ENCODE results near the gene GBP1.

GBP1 gene

GRCh38 chr1:89095737-89096136 lies 30.7 kb upstream of the GBP1 start:
- peaks cover 2 to 4% of the 10 kb centered on the region in 2 donors for H3K9me3 ChIP-seq (replicated peaks in 1 of 2; ENCODE audit: control insufficient read depth in 2 of 2, insufficient read depth in 1 of 2, low read depth in 1 of 2, low read length in 2 of 2)
- H2BK12ac ChIP-seq (ENCODE audit: low read length): no peak overlapping the region
- no peak overlapping the region for H3K14ac ChIP-seq (ENCODE audit: low read length)
- no peak overlapping the region for H3K18ac ChIP-seq (ENCODE audit: low read length)
- DNase-seq (ENCODE audit: low spot score): no peak
- H3K27me3 ChIP-seq (ENCODE audit: control insufficient read depth in 3 of 3, insufficient read depth in 3 of 3, low read depth in 1 of 3, low read length in 3 of 3): no peaks in the 10 kb centered on the region
- no peak overlapping the region for H3K27ac ChIP-seq (replicated peaks; ENCODE audit: low read length)
- no peak overlapping the region for H2AK5ac ChIP-seq (ENCODE audit: low read depth, low read length)
- WGBS, 2 donors (ENCODE audit: extremely low coverage in 2 of 2, insufficient read length in 2 of 2, insufficient replicate concordance in 1 of 2): no CpG with 5 or more reads among the region's 2 CpGs
- no peak overlapping the region for H3K9ac ChIP-seq (ENCODE audit: low read depth, low read length, poor library complexity)
- H3K4me2 ChIP-seq (ENCODE audit: insufficient read depth, low read length, poor library complexity, severe bottlenecking): no peak overlapping the region
- H3K4ac ChIP-seq (ENCODE audit: low read length): no peak overlapping the region
- no peak overlapping the region for H4K91ac ChIP-seq (ENCODE audit: low read depth, low read length, poor library complexity)
- H3K4me1 ChIP-seq (ENCODE audit: control insufficient read depth in 2 of 2, insufficient read depth in 1 of 2, low read depth in 1 of 2, low read length in 2 of 2): no peaks in the 10 kb centered on the region
- no peak overlapping the region for H4K8ac ChIP-seq (ENCODE audit: low read depth, low read length)
- peaks cover 2% of the 10 kb centered on the region for H3K79me1 ChIP-seq (ENCODE audit: low read depth, low read length)
- no peak overlapping the region for H2BK15ac ChIP-seq (ENCODE audit: low read length)
- no peaks in the 10 kb centered on the region for H3K36me3 ChIP-seq (replicated peaks in 1 of 2; ENCODE audit: control insufficient read depth in 2 of 2, insufficient read depth in 2 of 2, low read length in 2 of 2)
- no peak overlapping the region for H2BK120ac ChIP-seq (ENCODE audit: low read depth, low read length)
- H3K4me3 ChIP-seq (ENCODE audit: low read length in 2 of 2): no peak overlapping the region
- no peak overlapping the region for H3K23ac ChIP-seq (ENCODE audit: low read depth, low read length, poor library complexity)
- H2AFZ ChIP-seq (ENCODE audit: low read length): no peak overlapping the region
- H2BK5ac ChIP-seq (ENCODE audit: low read length): no peak overlapping the region

- H3K4ac ChIP-seq (ENCODE audit: low read length): no peak overlapping the region
- H3K23ac ChIP-seq (ENCODE audit: low read depth, low read length, poor library complexity): no peak overlapping the region
Measured at GRCh38 chr1:89089962-89090361, 25.0 kb upstream of the GBP1 start.

GRCh38 chr1:89088572-89088971 lies 23.6 kb upstream of the GBP1 start:
- Histone ChIP-seq H3K23ac (ENCODE audit: low read depth, low read length, poor library complexity) (no peak overlapping the region), H2AFZ (ENCODE audit: low read length) (no peak overlapping the region), H3K14ac (ENCODE audit: low read length) (no peak overlapping the region), H4K91ac (ENCODE audit: low read depth, low read length, poor library complexity) (no peak overlapping the region), H2BK120ac (ENCODE audit: low read depth, low read length) (no peak overlapping the region), H3K4me1 (ENCODE audit: control insufficient read depth in 2 of 2, insufficient read depth in 1 of 2, low read depth in 1 of 2, low read length in 2 of 2) (no peaks in the 10 kb centered on the region), H2BK5ac (ENCODE audit: low read length) (no peak overlapping the region), H3K4me2 (ENCODE audit: insufficient read depth, low read length, poor library complexity, severe bottlenecking) (no peak overlapping the region), H2BK12ac (ENCODE audit: low read length) (no peak overlapping the region), H3K18ac (ENCODE audit: low read length) (no peak overlapping the region), H3K79me1 (ENCODE audit: low read depth, low read length) (peaks cover 2% of the 10 kb centered on the region), H2BK15ac (ENCODE audit: low read length) (no peak overlapping the region), H4K8ac (ENCODE audit: low read depth, low read length) (no peak overlapping the region), H3K9ac (ENCODE audit: low read depth, low read length, poor library complexity) (no peak overlapping the region), H3K27ac (replicated peaks; ENCODE audit: low read length) (no peak overlapping the region), H3K9me3 (replicated peaks in 1 of 2; ENCODE audit: control insufficient read depth in 2 of 2, insufficient read depth in 1 of 2, low read depth in 1 of 2, low read length in 2 of 2) (no peaks in the 10 kb centered on the region), H3K36me3 (replicated peaks in 1 of 2; ENCODE audit: control insufficient read depth in 2 of 2, insufficient read depth in 2 of 2, low read length in 2 of 2) (no peaks in the 10 kb centered on the region), H2AK5ac (ENCODE audit: low read depth, low read length) (no peak overlapping the region), H3K27me3 (ENCODE audit: control insufficient read depth in 3 of 3, insufficient read depth in 3 of 3, low read depth in 1 of 3, low read length in 3 of 3) (no peaks in the 10 kb centered on the region), H3K4me3 (ENCODE audit: low read length in 2 of 2) (no peak overlapping the region), H3K4ac (ENCODE audit: low read length) (no peak overlapping the region)
- WGBS, 2 donors (ENCODE audit: extremely low coverage in 2 of 2, insufficient read length in 2 of 2, insufficient replicate concordance in 1 of 2): no CpG with 5 or more reads among the region's 10 CpGs
- DNase-seq (ENCODE audit: low spot score): no peak

More at GRCh38 chr1:89089962-89090361, 25.0 kb upstream of the GBP1 start:
- no peak overlapping the region for H3K14ac ChIP-seq (ENCODE audit: low read length)
- H3K4me1 ChIP-seq (ENCODE audit: control insufficient read depth in 2 of 2, insufficient read depth in 1 of 2, low read depth in 1 of 2, low read length in 2 of 2): no peaks in the 10 kb centered on the region
- no CpG with 5 or more reads among the region's 1 CpG for WGBS, 2 donors (ENCODE audit: extremely low coverage in 2 of 2, insufficient read length in 2 of 2, insufficient replicate concordance in 1 of 2)
- no peak for DNase-seq (ENCODE audit: low spot score)
- H3K27me3 ChIP-seq (ENCODE audit: control insufficient read depth in 3 of 3, insufficient read depth in 3 of 3, low read depth in 1 of 3, low read length in 3 of 3): no peaks in the 10 kb centered on the region
- no peak overlapping the region for H2BK120ac ChIP-seq (ENCODE audit: low read depth, low read length)
- H2BK15ac ChIP-seq (ENCODE audit: low read length): no peak overlapping the region
- H3K36me3 ChIP-seq (replicated peaks in 1 of 2; ENCODE audit: control insufficient read depth in 2 of 2, insufficient read depth in 2 of 2, low read length in 2 of 2): no peaks in the 10 kb centered on the region
- no peak overlapping the region for H4K91ac ChIP-seq (ENCODE audit: low read depth, low read length, poor library complexity)
- H3K18ac ChIP-seq (ENCODE audit: low read length): no peak overlapping the region
- H2AK5ac ChIP-seq (ENCODE audit: low read depth, low read length): no peak overlapping the region
- peaks cover 2% of the 10 kb centered on the region for H3K79me1 ChIP-seq (ENCODE audit: low read depth, low read length)
- H3K9ac ChIP-seq (ENCODE audit: low read depth, low read length, poor library complexity): no peak overlapping the region
- H3K4me3 ChIP-seq (ENCODE audit: low read length in 2 of 2): no peak overlapping the region
- no peak overlapping the region for H2BK12ac ChIP-seq (ENCODE audit: low read length)
- H3K9me3 ChIP-seq (replicated peaks in 1 of 2; ENCODE audit: control insufficient read depth in 2 of 2, insufficient read depth in 1 of 2, low read depth in 1 of 2, low read length in 2 of 2): no peaks in the 10 kb centered on the region
- H2AFZ ChIP-seq (ENCODE audit: low read length): no peak overlapping the region
- H2BK5ac ChIP-seq (ENCODE audit: low read length): no peak overlapping the region
- H3K27ac ChIP-seq (replicated peaks; ENCODE audit: low read length): no peak overlapping the region
- no peak overlapping the region for H3K4me2 ChIP-seq (ENCODE audit: insufficient read depth, low read length, poor library complexity, severe bottlenecking)
- no peak overlapping the region for H4K8ac ChIP-seq (ENCODE audit: low read depth, low read length)

- Histone ChIP-seq H3K36me3 (replicated peaks in 1 of 2; ENCODE audit: control insufficient read depth in 2 of 2, insufficient read depth in 2 of 2, low read length in 2 of 2) (no peaks in the 10 kb centered on the region), H2BK5ac (ENCODE audit: low read length) (no peak overlapping the region), H3K23ac (ENCODE audit: low read depth, low read length, poor library complexity) (no peak overlapping the region), H4K91ac (ENCODE audit: low read depth, low read length, poor library complexity) (no peak overlapping the region), H2AFZ (ENCODE audit: low read length) (no peak overlapping the region), H3K9me3 (replicated peaks in 1 of 2; ENCODE audit: control insufficient read depth in 2 of 2, insufficient read depth in 1 of 2, low read depth in 1 of 2, low read length in 2 of 2) (no peaks in the 10 kb centered on the region), H2BK120ac (ENCODE audit: low read depth, low read length) (no peak overlapping the region), H3K79me1 (ENCODE audit: low read depth, low read length) (peaks cover under 1% of the 10 kb centered on the region), H3K4me3 (ENCODE audit: low read length in 2 of 2) (no peak overlapping the region), H3K4ac (ENCODE audit: low read length) (no peak overlapping the region), H3K4me1 (ENCODE audit: control insufficient read depth in 2 of 2, insufficient read depth in 1 of 2, low read depth in 1 of 2, low read length in 2 of 2) (no peaks in the 10 kb centered on the region), H3K4me2 (ENCODE audit: insufficient read depth, low read length, poor library complexity, severe bottlenecking) (no peak overlapping the region), H2BK15ac (ENCODE audit: low read length) (no peak overlapping the region), H2BK12ac (ENCODE audit: low read length) (no peak overlapping the region), H3K14ac (ENCODE audit: low read length) (no peak overlapping the region), H2AK5ac (ENCODE audit: low read depth, low read length) (no peak overlapping the region), H4K8ac (ENCODE audit: low read depth, low read length) (no peak overlapping the region), H3K18ac (ENCODE audit: low read length) (no peak overlapping the region), H3K27me3 (ENCODE audit: control insufficient read depth in 3 of 3, insufficient read depth in 3 of 3, low read depth in 1 of 3, low read length in 3 of 3) (no peaks in the 10 kb centered on the region), H3K9ac (ENCODE audit: low read depth, low read length, poor library complexity) (no peak overlapping the region), H3K27ac (replicated peaks; ENCODE audit: low read length) (no peak overlapping the region)
- no CpG with 5 or more reads among the region's 8 CpGs for WGBS, 2 donors (ENCODE audit: extremely low coverage in 2 of 2, insufficient read length in 2 of 2, insufficient replicate concordance in 1 of 2)
- no peak for DNase-seq (ENCODE audit: low spot score)
Measured at GRCh38 chr1:89087241-89087640, 22.2 kb upstream of the GBP1 start.
